CD1c-positive myeloid dendritic cell (primary cell): ENCODE data around the gene MTHFD2.
"Not testable (repeated sequence)": the region's sequence is repeated elsewhere in the genome, so short reads cannot be mapped to it uniquely, and the experiment has no call there.

ENCODE experiments used
- DNase-seq: peaks from one replicate; pipeline ENCODE4 v3.0.0-alpha.2; 2016; ENCODE audit errors: extremely low spot score

MTHFD2 gene

GRCh38 chr2:74198461-74199274, at the start of gene MTHFD2:
Gene MTHFD2 (plus strand): TSS chr2:74198615. CDS start chr2:74198642, 27 bp downstream.
- DNase-seq, result peak; percentile 97

GRCh38 chr2:74149247-74149525, 49.2 kb upstream of the MTHFD2 start:
- no peak for DNase-seq

- DNase-seq, result no peak
These were observed 48.7 kb upstream of the MTHFD2 start for GRCh38 chr2:74149570-74150319.

- no peak for DNase-seq
These were observed 45.5 kb upstream of the MTHFD2 start for GRCh38 chr2:74152954-74153353.

GRCh38 chr2:74155830-74156229, 42.6 kb upstream of the MTHFD2 start:
- no peak for DNase-seq

- DNase-seq, result no peak
These were observed 35.5 kb upstream of the MTHFD2 start for GRCh38 chr2:74162951-74163350.

- DNase-seq, result no peak
These were observed 33.7 kb upstream of the MTHFD2 start for GRCh38 chr2:74164761-74165160.

GRCh38 chr2:74168739-74169138, 29.7 kb upstream of the MTHFD2 start:
- DNase-seq, result no peak

GRCh38 chr2:74174909-74175308, 23.5 kb upstream of the MTHFD2 start:
- DNase-seq, result no peak

- DNase-seq, result no peak
These were observed 20.7 kb upstream of the MTHFD2 start for GRCh38 chr2:74177696-74178095.

- peak; percentile 100 for DNase-seq
These were observed 20.0 kb upstream of the MTHFD2 start, which contains the start of gene MOB1A for GRCh38 chr2:74178211-74179062. Gene MOB1A (minus strand): TSS chr2:74178879. CDS start chr2:74178674, 205 bp downstream.

- DNase-seq, result no peak
These were observed 19.2 kb upstream of the MTHFD2 start for GRCh38 chr2:74179063-74179865.

GRCh38 chr2:74181739-74182138, 16.7 kb upstream of the MTHFD2 start:
- peak; percentile 97 for DNase-seq

- DNase-seq, result peak; percentile 39
These were observed 14.5 kb upstream of the MTHFD2 start for GRCh38 chr2:74183878-74184277.

- peak; percentile 95 for DNase-seq
These were observed 12.4 kb upstream of the MTHFD2 start for GRCh38 chr2:74186038-74186437.

GRCh38 chr2:74186706-74187105, 11.7 kb upstream of the MTHFD2 start:
- DNase-seq, result not testable (repeated sequence)

- no peak for DNase-seq
These were observed 10.3 kb upstream of the MTHFD2 start for GRCh38 chr2:74188018-74188601.

GRCh38 chr2:74188696-74189095, 9.7 kb upstream of the MTHFD2 start:
- no peak for DNase-seq

GRCh38 chr2:74191596-74192380, 6.6 kb upstream of the MTHFD2 start:
- no peak for DNase-seq

- DNase-seq, result no peak
These were observed 3.6 kb upstream of the MTHFD2 start for GRCh38 chr2:74194799-74195198.
